Central memory CD8-positive, alpha-beta T cell (primary cell): ENCODE measurements around the gene NCL.

Experiments
- ATAC-seq: fragments of 150-1000 bp; cut with Tn5 transposase; replicated peaks from 2 replicates; pipeline ENCODE4 v1.10.0; 2022; ENCODE audit warnings: mild to moderate bottlenecking, moderate FRiP score, moderate number of reproducible peaks; ENCODE audit not compliant: poor library complexity, severe bottlenecking; ENCODE audit errors: extremely low read depth
- DNase-seq, 2 donors: peaks; one replicate each; pipeline ENCODE4 v3.0.0; 2021; ENCODE audit warnings: low spot score in 2 of 2
- H3K27ac Mint-ChIP-seq: one replicate; pipeline ENCODE4 v1.8.0; 2022; ENCODE audit warnings: low read depth, mild to moderate bottlenecking, moderate library complexity, mixed read lengths
- H3K27me3 Mint-ChIP-seq: one replicate; pipeline ENCODE4 v1.8.0; 2022; ENCODE audit warnings: mixed read lengths
- H3K36me3 Mint-ChIP-seq: one replicate; pipeline ENCODE4 v1.8.0; 2022; ENCODE audit warnings: mild to moderate bottlenecking, moderate library complexity, mixed read lengths; ENCODE audit not compliant: insufficient read depth
- H3K4me1 Mint-ChIP-seq: one replicate; pipeline ENCODE4 v1.8.0; 2022; ENCODE audit warnings: mixed read lengths
- H3K4me3 Mint-ChIP-seq: one replicate; pipeline ENCODE4 v1.8.0; 2022; ENCODE audit warnings: mild to moderate bottlenecking, moderate library complexity, mixed read lengths
- H3K9me3 Mint-ChIP-seq: one replicate; pipeline ENCODE4 v1.8.0; 2022; ENCODE audit warnings: mixed read lengths

NCL gene

DNA sequence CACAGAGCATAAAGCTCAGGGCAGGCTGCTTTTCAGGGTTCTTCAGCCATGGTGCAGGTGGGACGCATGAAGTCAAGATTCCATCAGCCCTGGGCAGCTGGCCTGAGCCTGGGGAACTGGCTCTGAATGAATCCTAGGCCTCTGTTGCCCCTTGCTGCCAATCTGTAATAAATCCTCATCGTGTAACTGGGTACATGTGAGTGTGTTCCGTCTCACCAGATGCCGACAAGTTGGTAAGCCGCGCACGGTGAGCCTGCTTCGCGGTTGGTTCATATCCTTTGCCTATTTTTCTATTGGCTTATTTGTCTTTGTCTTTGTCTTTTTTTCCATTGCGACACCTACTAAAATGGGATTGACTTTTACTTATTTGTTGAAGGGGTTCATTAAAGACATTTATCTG is 41.1 kb downstream of the NCL start:
- DNase-seq (no peak), ATAC-seq (no peak)
- H3K27me3 Mint-ChIP-seq: peaks cover 14% of the 10 kb centered on the region
- H3K4me3 Mint-ChIP-seq: no peak overlapping the region
- H3K9me3 Mint-ChIP-seq: no peaks in the 10 kb centered on the region
- no peak overlapping the region for H3K27ac Mint-ChIP-seq
- no peaks in the 10 kb centered on the region for H3K4me1 Mint-ChIP-seq
- peaks cover 2% of the 10 kb centered on the region for H3K36me3 Mint-ChIP-seq

DNA sequence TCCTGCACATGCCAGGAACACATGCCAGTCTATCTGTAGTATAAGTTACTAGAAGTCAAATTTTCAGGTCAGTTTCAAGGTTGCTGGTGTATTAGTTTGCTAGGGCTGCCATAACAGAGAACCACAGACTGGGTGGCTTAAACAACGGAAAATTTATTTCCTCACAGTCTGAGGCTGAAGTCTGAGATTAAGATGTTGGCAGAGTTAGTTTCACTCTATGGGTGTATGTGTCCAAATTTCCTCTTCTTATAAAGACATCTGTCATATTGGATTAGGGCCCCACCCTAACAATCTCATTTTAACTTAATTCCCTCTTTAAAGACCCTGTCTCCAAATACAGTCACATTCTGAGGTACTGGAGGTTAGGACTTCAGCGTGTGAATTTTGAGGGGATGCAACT is 42.2 kb downstream of the NCL start:
- peaks cover 2% of the 10 kb centered on the region for H3K36me3 Mint-ChIP-seq
- H3K4me3 Mint-ChIP-seq: no peak overlapping the region
- H3K9me3 Mint-ChIP-seq: no peaks in the 10 kb centered on the region
- ATAC-seq (no peak), DNase-seq (no peak)
- H3K4me1 Mint-ChIP-seq: no peaks in the 10 kb centered on the region
- peaks cover 15% of the 10 kb centered on the region for H3K27me3 Mint-ChIP-seq
- no peak overlapping the region for H3K27ac Mint-ChIP-seq

GRCh38 chr2:231421051-231421580 is 43.2 kb downstream of the NCL start:
- H3K4me3 Mint-ChIP-seq: no peak overlapping the region
- H3K9me3 Mint-ChIP-seq: no peaks in the 10 kb centered on the region
- no peak for ATAC-seq
- peaks cover 15% of the 10 kb centered on the region for H3K27me3 Mint-ChIP-seq
- peaks cover 2% of the 10 kb centered on the region for H3K36me3 Mint-ChIP-seq
- H3K4me1 Mint-ChIP-seq: no peaks in the 10 kb centered on the region
- DNase-seq: no peak
- H3K27ac Mint-ChIP-seq: no peak overlapping the region

DNA sequence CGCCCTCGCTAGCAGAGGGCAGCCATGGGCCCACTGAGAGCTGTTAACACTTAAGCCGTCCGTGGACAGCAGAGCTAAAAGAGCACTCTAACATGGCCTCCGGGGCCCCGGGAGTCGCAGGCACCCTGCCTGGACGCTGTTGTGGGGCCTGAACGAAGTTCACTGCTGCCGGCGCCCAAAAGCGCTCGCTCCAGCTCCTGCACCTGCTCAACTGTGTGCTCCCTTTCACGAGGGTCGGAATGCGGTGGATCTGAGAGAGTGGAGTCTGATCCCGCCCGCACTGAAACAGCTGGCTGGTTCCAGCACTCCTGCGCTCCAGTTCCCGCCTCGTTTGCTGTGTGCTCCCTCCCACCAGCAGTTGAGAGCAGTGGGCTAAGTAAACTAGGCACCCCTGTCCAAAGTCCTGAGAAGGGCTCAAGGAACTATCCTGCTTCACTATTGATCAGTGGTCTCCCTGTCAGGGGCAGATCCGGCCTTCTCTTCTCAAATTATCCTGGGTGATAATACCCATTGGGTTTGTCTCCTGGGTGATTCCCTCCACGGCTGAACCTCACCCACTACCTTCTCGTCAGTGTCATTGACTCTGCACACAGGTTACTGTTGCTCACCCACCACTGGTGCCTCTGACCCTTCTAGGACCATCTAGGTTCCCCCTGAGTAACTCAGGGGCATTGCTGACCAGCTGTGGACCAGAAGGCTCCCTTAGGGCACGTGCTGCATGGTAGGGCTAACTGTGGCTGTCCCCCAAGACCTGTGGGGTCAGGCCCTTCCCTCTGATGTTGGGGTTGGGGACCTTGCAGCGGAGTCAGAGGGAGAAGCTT is 45.3 kb downstream of the NCL start:
- H3K9me3 Mint-ChIP-seq: no peaks in the 10 kb centered on the region
- H3K4me3 Mint-ChIP-seq: no peak overlapping the region
- ATAC-seq (no peak), DNase-seq (no peak)
- no peak overlapping the region for H3K27ac Mint-ChIP-seq
- H3K4me1 Mint-ChIP-seq: no peaks in the 10 kb centered on the region
- H3K27me3 Mint-ChIP-seq: peaks cover 29% of the 10 kb centered on the region
- H3K36me3 Mint-ChIP-seq: peaks cover 2% of the 10 kb centered on the region

GRCh38 chr2:231415029-231415428 is 49.3 kb downstream of the NCL start:
- Mint-ChIP-seq H3K36me3 (peaks cover 2% of the 10 kb centered on the region), H3K27ac (no peak overlapping the region), H3K4me1 (no peaks in the 10 kb centered on the region), H3K4me3 (no peak overlapping the region), H3K27me3 (peaks cover 66% of the 10 kb centered on the region), H3K9me3 (no peaks in the 10 kb centered on the region)
- no peak for DNase-seq
- no peak for ATAC-seq

- DNase-seq (no peak), ATAC-seq (no peak)
- Mint-ChIP-seq H3K9me3 (no peaks in the 10 kb centered on the region), H3K27me3 (peaks cover 62% of the 10 kb centered on the region), H3K4me1 (no peaks in the 10 kb centered on the region), H3K36me3 (no peaks in the 10 kb centered on the region), H3K4me3 (no peak overlapping the region), H3K27ac (no peak overlapping the region)
Observed at GRCh38 chr2:231413921-231414476, 50.3 kb downstream of the NCL start.

GRCh38 chr2:231413456-231413855 is 50.8 kb downstream of the NCL start:
- peaks cover 56% of the 10 kb centered on the region for H3K27me3 Mint-ChIP-seq
- H3K36me3 Mint-ChIP-seq: no peaks in the 10 kb centered on the region
- ATAC-seq: no peak
- no peaks in the 10 kb centered on the region for H3K9me3 Mint-ChIP-seq
- no peak overlapping the region for H3K4me3 Mint-ChIP-seq
- H3K4me1 Mint-ChIP-seq: no peaks in the 10 kb centered on the region
- no peak for DNase-seq
- H3K27ac Mint-ChIP-seq: no peak overlapping the region

DNA sequence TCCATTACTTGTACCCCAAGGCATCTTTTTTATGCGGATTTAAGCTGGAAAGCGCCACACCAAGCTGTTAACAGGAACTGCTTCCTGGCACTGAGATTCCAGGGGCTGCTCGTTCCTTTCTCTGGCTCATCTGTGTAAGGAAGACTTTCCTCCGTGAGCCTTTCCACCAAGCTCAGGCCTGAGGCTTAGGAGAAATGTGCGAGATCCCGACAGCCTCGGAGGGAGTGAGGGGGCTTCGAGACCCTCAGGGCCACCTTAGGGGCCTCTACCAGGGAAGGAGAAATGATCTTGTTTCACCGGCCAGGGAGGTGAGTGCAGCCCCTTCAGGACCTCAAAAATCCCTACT is 51.7 kb downstream of the NCL start:
- H3K36me3 Mint-ChIP-seq: no peaks in the 10 kb centered on the region
- H3K4me1 Mint-ChIP-seq: no peaks in the 10 kb centered on the region
- no peaks in the 10 kb centered on the region for H3K9me3 Mint-ChIP-seq
- peaks cover 52% of the 10 kb centered on the region for H3K27me3 Mint-ChIP-seq
- DNase-seq: no peak
- no peak overlapping the region for H3K4me3 Mint-ChIP-seq
- H3K27ac Mint-ChIP-seq: no peak overlapping the region
- no peak for ATAC-seq

DNA sequence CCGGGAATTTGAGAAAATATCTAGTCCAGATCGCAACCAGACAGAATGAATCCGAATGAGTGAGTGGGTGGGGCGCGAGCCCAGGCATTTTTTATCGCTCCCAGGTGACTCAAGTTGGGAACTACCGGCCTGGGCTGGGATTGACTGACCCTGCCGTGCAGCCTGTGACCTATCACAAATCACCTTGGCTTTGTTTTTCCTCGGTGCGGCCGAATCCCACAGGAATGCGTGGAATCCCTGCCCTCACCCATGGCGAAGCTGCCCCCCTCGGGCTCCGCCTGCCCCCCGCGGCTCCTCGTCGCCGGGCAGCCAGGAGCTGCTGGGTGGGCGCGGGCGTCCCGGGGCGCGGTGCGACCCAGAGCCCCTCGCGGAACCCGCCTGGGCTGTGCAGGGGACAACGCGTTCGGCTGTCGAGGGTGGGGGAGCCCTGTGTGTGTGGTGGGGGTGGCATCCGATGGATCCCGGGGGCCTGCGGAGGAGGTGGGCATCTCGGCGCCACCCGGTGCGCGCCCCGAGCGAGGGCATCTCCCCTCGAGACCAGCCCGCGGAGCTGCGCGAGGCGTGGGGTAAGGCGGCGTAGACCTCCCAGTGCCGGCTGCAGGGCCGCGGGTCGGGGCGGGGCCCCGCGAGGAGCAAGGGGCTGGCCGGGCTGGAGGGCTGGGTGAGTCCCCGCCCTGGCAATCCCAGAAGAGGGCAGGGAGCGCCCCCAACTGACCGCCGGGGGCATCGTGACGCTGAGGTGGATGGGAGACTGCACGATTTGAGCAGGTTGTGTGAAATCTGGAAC is 52.3 kb downstream of the NCL start:
- Mint-ChIP-seq H3K9me3 (no peaks in the 10 kb centered on the region), H3K4me1 (no peaks in the 10 kb centered on the region), H3K4me3 (no peak overlapping the region), H3K27me3 (peaks cover 52% of the 10 kb centered on the region), H3K27ac (no peak overlapping the region), H3K36me3 (no peaks in the 10 kb centered on the region)
- no peak for ATAC-seq
- peak in 1 of 2 donors; percentile 44 for DNase-seq

GRCh38 chr2:231411237-231411636 is 53.0 kb downstream of the NCL start:
- Mint-ChIP-seq H3K9me3 (no peaks in the 10 kb centered on the region), H3K27me3 (peaks cover 52% of the 10 kb centered on the region), H3K4me1 (no peaks in the 10 kb centered on the region), H3K27ac (no peak overlapping the region), H3K36me3 (no peaks in the 10 kb centered on the region), H3K4me3 (no peak overlapping the region)
- DNase-seq: no peak
- ATAC-seq: no peak

- H3K4me1 Mint-ChIP-seq: peaks cover 7% of the 10 kb centered on the region
- H3K9me3 Mint-ChIP-seq: no peaks in the 10 kb centered on the region
- peaks cover 50% of the 10 kb centered on the region for H3K27me3 Mint-ChIP-seq
- DNase-seq (no peak), ATAC-seq (no peak)
- no peak overlapping the region for H3K27ac Mint-ChIP-seq
- H3K36me3 Mint-ChIP-seq: no peaks in the 10 kb centered on the region
- no peak overlapping the region for H3K4me3 Mint-ChIP-seq
Observed at GRCh38 chr2:231410293-231411004, 53.8 kb downstream of the NCL start.

GRCh38 chr2:231409776-231410175 is 54.5 kb downstream of the NCL start:
- no peaks in the 10 kb centered on the region for H3K9me3 Mint-ChIP-seq
- H3K36me3 Mint-ChIP-seq: no peaks in the 10 kb centered on the region
- no peak overlapping the region for H3K27ac Mint-ChIP-seq
- no peak overlapping the region for H3K4me3 Mint-ChIP-seq
- peaks cover 43% of the 10 kb centered on the region for H3K27me3 Mint-ChIP-seq
- H3K4me1 Mint-ChIP-seq: peaks cover 13% of the 10 kb centered on the region
- ATAC-seq (no peak), DNase-seq (no peak)
